Lower lobe of right lung (tissue), 2 donors: ENCODE results near the gene AFAP1. TPM values are rescaled to one million over a fixed set of nuclear protein-coding genes. Genes with fewer than 3 reads are reported as not detected.

ENCODE experiments used
- ATAC-seq, 2 donors: fragments of 200-7000 bp; cut with Tn5 transposase; one replicate each; pipeline ENCODE4 v1.9.1; 2020 to 2022; ENCODE audit warnings: mild to moderate bottlenecking in 2 of 2, moderate library complexity in 2 of 2
- DNase-seq: peaks from one replicate; pipeline ENCODE4 v3.0.0-alpha.2; 2020
- H3K27ac ChIP-seq: fragments of 200-600 bp; one replicate; pipeline ENCODE4 v1.8.0; 2022
- H3K27me3 ChIP-seq: fragments of 200-600 bp; one replicate; pipeline ENCODE4 v1.8.0; 2022; ENCODE audit warnings: low read depth
- H3K36me3 ChIP-seq: fragments of 200-600 bp; one replicate; pipeline ENCODE4 v1.8.0; 2022; ENCODE audit warnings: mild to moderate bottlenecking
- H3K4me1 ChIP-seq: fragments of 200-600 bp; one replicate; pipeline ENCODE4 v1.8.0; 2022
- H3K4me3 ChIP-seq: fragments of 200-600 bp; one replicate; pipeline ENCODE4 v1.8.0; 2022; ENCODE audit warnings: mild to moderate bottlenecking
- H3K9me3 ChIP-seq: fragments of 200-600 bp; one replicate; pipeline ENCODE4 v1.8.0; 2022
- intact Hi-C: fragments of 100-400 bp; cut with DNase I; formaldehyde crosslinking; loops from one replicate; pipeline ENCODE4 v1.11.0; 2022
- total RNA-seq: library from RNA; stranded (reverse); fragmentation: NEBNext Ultra II Directional; extraction: Animal tissue kit (Norgen Biotek cat#: 25700); gene quantifications from one replicate; pipeline ENCODE4 v1.2.1, GENCODE V29; 2021
- TF ChIP-seq, protein P1 (sequence below): fragments of 200-600 bp; IDR thresholded peaks from one replicate; pipeline ENCODE4 v1.8.0; 2022; ENCODE audit warnings: antibody characterized with exemption, mild to moderate bottlenecking
- donor health status: DM: no; HTN: yes; CAD: no; lungs with severe emphysema.

The AFAP1 gene
- total RNA-seq, 1 donor from 2014 or later, result 21.0 TPM

DNA sequence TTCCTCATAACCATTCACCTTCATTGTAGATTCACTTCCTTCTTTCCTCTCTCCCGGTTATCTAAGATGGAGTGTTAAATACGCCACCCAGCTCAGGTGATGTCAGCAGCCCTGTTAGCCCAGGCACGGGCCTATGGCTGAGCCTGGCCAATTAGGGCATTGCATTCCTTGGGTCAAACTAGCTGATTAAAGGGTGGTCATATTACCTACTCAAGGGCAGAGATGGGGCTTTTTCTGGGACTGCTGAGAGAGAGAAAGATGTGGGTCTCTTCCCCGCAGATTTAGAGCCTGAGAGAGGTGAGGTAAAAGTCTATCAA is 39.9 kb upstream of the AFAP1 start:
- Histone ChIP-seq H3K27ac (no peak overlapping the region), H3K4me1 (peaks cover 16% of the 10 kb centered on the region), H3K36me3 (no peaks in the 10 kb centered on the region), H3K9me3 (no peaks in the 10 kb centered on the region), H3K4me3 (no peak overlapping the region), H3K27me3 (no peaks in the 10 kb centered on the region)
- intact Hi-C loops, result no loop called here
- ATAC-seq (no peak), DNase-seq (no peak)
- TF ChIP-seq, protein P1, sequence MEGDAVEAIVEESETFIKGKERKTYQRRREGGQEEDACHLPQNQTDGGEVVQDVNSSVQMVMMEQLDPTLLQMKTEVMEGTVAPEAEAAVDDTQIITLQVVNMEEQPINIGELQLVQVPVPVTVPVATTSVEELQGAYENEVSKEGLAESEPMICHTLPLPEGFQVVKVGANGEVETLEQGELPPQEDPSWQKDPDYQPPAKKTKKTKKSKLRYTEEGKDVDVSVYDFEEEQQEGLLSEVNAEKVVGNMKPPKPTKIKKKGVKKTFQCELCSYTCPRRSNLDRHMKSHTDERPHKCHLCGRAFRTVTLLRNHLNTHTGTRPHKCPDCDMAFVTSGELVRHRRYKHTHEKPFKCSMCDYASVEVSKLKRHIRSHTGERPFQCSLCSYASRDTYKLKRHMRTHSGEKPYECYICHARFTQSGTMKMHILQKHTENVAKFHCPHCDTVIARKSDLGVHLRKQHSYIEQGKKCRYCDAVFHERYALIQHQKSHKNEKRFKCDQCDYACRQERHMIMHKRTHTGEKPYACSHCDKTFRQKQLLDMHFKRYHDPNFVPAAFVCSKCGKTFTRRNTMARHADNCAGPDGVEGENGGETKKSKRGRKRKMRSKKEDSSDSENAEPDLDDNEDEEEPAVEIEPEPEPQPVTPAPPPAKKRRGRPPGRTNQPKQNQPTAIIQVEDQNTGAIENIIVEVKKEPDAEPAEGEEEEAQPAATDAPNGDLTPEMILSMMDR, result no peak

GRCh38 chr4:7978907-7979651 is 39.4 kb upstream of the AFAP1 start:
- Histone ChIP-seq H3K4me1 (peaks cover 16% of the 10 kb centered on the region), H3K4me3 (no peak overlapping the region), H3K27ac (no peak overlapping the region), H3K9me3 (no peaks in the 10 kb centered on the region), H3K36me3 (no peaks in the 10 kb centered on the region), H3K27me3 (no peaks in the 10 kb centered on the region)
- intact Hi-C loops, result no loop called here
- no peak for ATAC-seq
- no peak for DNase-seq
- TF ChIP-seq, protein P1, result no peak

DNA sequence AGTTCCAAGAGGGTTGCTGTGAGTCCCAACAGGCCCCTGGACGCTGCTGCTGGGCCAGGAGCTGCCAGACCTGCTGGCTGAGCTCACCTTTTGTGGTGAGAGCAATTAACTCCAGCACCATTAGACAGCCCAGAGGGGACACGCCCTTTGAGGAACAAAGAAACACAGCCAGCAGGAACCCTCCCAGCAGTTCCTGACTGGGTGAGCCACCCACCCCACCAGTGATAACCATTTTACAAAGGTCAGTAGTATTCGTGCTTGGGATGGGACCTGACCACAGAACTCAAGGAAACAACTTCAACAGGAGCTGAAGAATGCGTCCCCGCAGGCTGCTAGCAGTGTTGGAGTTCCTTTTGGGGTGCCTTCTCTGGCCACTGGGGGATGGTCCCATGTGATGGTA is 38.8 kb upstream of the AFAP1 start:
- TF ChIP-seq, protein P1, result no peak
- H3K36me3 ChIP-seq, result no peaks in the 10 kb centered on the region
- intact Hi-C loops, result no loop called here
- H3K27me3 ChIP-seq, result no peaks in the 10 kb centered on the region
- H3K27ac ChIP-seq, result peak overlapping the region; percentile 16
- peaks cover 16% of the 10 kb centered on the region for H3K4me1 ChIP-seq
- no peak for DNase-seq
- H3K9me3 ChIP-seq, result no peaks in the 10 kb centered on the region
- peak; percentile 58 to 70 for ATAC-seq
- no peak overlapping the region for H3K4me3 ChIP-seq

DNA sequence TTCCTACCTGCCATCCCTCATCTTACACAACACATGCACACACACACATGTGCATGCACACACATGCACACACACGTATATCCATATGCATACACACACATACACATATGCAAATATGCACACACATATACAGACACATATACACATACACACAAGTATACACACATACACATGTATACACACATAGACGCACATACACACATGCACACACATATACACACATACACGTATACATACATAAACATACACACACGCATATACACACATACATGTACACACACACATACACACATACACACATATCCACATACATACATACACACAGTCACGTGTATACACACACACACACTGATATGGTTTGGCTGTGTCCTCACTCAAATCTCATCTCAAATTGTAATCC is 37.0 kb upstream of the AFAP1 start:
- Histone ChIP-seq H3K27me3 (no peaks in the 10 kb centered on the region), H3K36me3 (no peaks in the 10 kb centered on the region), H3K4me3 (no peak overlapping the region), H3K9me3 (no peaks in the 10 kb centered on the region), H3K27ac (no peak overlapping the region), H3K4me1 (peaks cover 23% of the 10 kb centered on the region)
- ATAC-seq (no peak), DNase-seq (no peak)
- TF ChIP-seq, protein P1, result no peak
- intact Hi-C loops, result no loop called here

GRCh38 chr4:7976025-7976424 is 36.4 kb upstream of the AFAP1 start:
- TF ChIP-seq, protein P1, result no peak
- no peak for DNase-seq
- no peaks in the 10 kb centered on the region for H3K9me3 ChIP-seq
- H3K27me3 ChIP-seq, result no peaks in the 10 kb centered on the region
- H3K36me3 ChIP-seq, result no peaks in the 10 kb centered on the region
- intact Hi-C loops, result no loop called here
- H3K27ac ChIP-seq, result no peak overlapping the region
- peaks cover 27% of the 10 kb centered on the region for H3K4me1 ChIP-seq
- H3K4me3 ChIP-seq, result no peak overlapping the region
- no peak for ATAC-seq
